ENCODE results near the gene GPR39. TPM values are rescaled to one million over a fixed set of nuclear protein-coding genes. Genes with fewer than 3 reads are reported as not detected.

Gene GPR39
- total RNA-seq, 4 donors from 2014 or later, result 2.8 to 9.7 (median 5.4) TPM

DNA sequence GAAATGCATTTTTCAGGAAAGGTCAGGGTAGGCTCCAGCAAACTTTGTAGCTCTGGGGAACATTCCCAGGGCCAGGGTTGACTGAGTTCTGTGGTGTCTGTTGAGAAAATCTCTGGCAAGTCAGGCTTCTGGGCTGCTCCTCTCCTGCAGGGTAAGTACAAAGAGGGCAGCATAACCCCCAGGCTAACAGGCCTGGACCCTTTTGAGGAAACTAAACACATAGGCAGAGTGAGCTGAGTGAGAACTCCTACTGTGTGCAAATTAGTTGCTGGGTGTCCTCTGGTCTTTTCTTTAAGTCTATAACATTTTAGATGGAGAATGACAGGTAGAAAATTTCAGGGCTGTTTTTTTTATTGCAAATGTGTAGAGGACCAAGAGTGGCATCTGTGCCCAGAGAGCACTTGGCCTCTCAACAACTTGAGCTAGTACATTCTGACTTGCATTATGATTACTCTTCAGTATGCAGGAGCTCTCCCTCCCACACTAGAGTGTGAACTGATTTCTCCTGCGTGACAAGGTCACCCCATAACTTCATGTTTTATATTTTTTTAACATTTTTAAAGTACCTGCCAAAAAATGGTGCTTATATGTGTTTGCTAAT lies 49.9 kb downstream of the GPR39 start:
- WGBS, 2 donors, result 51 to 66% methylated on average over 1 of the region's 1 CpG
- no peak for DNase-seq
- intact Hi-C loops (cut with DNase I), result no loop called here

DNA sequence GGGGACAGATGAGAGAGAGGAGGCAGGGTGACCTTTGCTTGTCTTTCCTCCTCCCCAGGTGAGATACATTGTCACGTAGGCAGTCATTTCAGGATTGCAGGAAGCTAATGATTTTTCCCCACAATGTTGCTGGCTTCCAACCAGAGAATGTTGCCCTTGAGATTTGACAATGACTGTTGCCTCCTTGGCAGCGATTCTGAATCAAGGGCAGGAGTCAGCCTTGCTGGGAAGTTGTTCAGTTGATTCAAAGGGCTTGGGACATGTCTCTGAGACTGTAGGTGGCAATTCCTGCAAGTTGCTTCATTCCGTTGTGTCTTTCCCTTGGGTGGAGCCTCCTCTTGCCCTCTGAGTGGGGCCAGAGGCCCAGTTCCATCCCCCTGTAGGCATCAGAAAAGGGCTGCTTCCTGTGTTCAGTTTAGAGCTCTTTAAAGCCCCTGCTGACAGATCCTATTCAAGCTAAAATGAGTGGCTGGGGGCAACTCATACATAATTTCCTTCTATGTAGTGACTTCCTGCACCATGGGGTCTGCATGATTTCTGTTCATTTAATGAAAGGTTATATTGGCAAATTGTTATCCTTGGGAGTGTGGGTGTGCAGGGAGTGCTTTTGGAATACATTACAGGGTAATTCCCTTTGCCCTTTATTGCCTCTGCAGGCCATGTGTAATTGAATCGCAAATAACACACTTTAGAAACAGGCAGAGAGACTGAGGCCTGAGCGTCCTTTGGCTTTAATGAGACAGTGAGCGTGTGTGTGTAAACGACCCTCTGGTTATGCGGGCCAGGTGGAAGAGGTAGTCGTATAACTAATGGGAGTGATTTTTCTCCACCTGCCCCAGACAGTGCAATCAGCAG lies 52.4 kb downstream of the GPR39 start:
- Histone ChIP-seq H3K4me1 (no peaks in the 10 kb centered on the region), H3K9me3 (no peaks in the 10 kb centered on the region), H3K4me3 (replicated peaks in 1 of 3) (no peak overlapping the region), H3K27me3 (no peaks in the 10 kb centered on the region), H3K36me3 (no peaks in the 10 kb centered on the region), H3K27ac (no peak overlapping the region)
- DNase-seq, result no peak
- intact Hi-C loops (cut with DNase I), result no loop called here
- TF ChIP-seq POLR2A (IDR thresholded peaks at IDR 0.05), result no peak
- TF ChIP-seq, protein P1, sequence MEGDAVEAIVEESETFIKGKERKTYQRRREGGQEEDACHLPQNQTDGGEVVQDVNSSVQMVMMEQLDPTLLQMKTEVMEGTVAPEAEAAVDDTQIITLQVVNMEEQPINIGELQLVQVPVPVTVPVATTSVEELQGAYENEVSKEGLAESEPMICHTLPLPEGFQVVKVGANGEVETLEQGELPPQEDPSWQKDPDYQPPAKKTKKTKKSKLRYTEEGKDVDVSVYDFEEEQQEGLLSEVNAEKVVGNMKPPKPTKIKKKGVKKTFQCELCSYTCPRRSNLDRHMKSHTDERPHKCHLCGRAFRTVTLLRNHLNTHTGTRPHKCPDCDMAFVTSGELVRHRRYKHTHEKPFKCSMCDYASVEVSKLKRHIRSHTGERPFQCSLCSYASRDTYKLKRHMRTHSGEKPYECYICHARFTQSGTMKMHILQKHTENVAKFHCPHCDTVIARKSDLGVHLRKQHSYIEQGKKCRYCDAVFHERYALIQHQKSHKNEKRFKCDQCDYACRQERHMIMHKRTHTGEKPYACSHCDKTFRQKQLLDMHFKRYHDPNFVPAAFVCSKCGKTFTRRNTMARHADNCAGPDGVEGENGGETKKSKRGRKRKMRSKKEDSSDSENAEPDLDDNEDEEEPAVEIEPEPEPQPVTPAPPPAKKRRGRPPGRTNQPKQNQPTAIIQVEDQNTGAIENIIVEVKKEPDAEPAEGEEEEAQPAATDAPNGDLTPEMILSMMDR (IDR thresholded peaks at IDR 0.05), result no peak
- WGBS, 2 donors, result 75 to 82% methylated on average over 8 to 9 of the region's 9 CpGs

More for the DNA sequence above, 49.9 kb downstream of the GPR39 start:
- H3K36me3 ChIP-seq, result no peaks in the 10 kb centered on the region
- H3K4me1 ChIP-seq, result no peaks in the 10 kb centered on the region
- no peak overlapping the region for H3K27ac ChIP-seq
- no peaks in the 10 kb centered on the region for H3K27me3 ChIP-seq
- no peak overlapping the region for H3K4me3 ChIP-seq (replicated peaks in 1 of 3)
- H3K9me3 ChIP-seq, result no peaks in the 10 kb centered on the region
- TF ChIP-seq, protein P1 (IDR thresholded peaks at IDR 0.05), result no peak
- TF ChIP-seq POLR2A (IDR thresholded peaks at IDR 0.05), result no peak

DNA sequence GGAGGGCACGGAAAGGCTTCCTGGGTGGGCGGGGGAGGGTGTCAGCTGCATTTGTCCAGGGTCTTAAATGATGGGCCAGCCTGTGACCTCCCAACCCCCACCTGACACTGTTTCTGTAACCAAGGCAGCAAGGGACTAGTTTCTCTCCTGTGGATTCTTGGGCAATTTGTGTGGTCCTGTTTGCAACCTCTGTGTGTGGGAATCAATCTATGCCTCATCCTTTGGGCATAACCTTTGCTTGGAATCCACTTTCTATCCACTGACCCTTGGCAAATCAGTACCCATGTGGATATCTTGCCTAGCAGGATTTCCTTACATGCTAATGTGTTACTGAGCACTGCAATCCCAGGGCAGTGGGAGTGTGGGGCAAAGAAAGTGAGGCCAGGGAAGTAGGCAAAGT lies 54.1 kb downstream of the GPR39 start:
- Histone ChIP-seq H3K9me3 (no peaks in the 10 kb centered on the region), H3K27me3 (no peaks in the 10 kb centered on the region), H3K4me3 (replicated peaks in 1 of 3) (no peak overlapping the region), H3K27ac (no peak overlapping the region), H3K4me1 (no peaks in the 10 kb centered on the region), H3K36me3 (no peaks in the 10 kb centered on the region)
- WGBS, 2 donors, result 61 to 86% methylated on average over 2 of the region's 2 CpGs
- TF ChIP-seq POLR2A (IDR thresholded peaks at IDR 0.05), result no peak
- TF ChIP-seq, protein P1 (IDR thresholded peaks at IDR 0.05), result no peak
- DNase-seq, result no peak
- intact Hi-C loops (cut with DNase I), result no loop called here

DNA sequence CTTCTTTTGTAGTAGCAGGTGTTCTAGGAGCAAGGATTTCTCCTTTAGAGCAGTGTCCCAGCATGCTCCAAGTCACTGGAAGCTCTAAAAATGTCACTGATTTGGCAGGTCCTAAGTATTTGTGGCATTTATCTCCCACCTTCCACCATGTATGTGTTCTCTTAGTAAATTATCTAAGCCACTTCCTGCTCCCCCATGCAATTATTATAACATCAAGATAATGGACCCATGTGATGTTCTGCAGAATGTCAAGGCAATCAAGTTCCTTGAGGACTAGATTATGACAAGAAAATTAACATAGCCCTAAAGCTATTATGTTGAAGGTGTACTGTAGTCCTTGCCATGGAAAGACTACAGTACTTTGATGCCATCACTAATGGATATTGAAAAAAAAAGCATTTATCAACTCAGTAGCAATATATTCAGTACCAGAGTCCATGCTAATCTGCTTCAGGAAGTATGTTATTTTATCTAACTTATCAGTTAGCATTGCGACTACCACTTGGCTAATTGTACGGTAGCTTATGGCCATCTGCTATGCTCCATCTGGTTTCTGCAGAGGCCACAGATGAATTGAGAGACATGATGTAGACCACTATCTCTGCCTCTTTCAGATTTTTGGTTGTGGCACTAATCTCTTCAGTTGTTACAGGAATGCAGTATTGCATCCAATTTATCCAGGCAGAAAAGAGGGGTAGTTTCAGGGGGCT lies 56.7 kb downstream of the GPR39 start:
- no peaks in the 10 kb centered on the region for H3K27me3 ChIP-seq
- 88 to 98% methylated on average over 2 of the region's 2 CpGs for WGBS, 2 donors
- no peak for TF ChIP-seq POLR2A (IDR thresholded peaks at IDR 0.05)
- TF ChIP-seq, protein P1 (IDR thresholded peaks at IDR 0.05), result no peak
- H3K27ac ChIP-seq, result no peak overlapping the region
- intact Hi-C loops (cut with DNase I), result no loop called here
- no peaks in the 10 kb centered on the region for H3K9me3 ChIP-seq
- no peak for DNase-seq
- no peaks in the 10 kb centered on the region for H3K4me1 ChIP-seq
- no peak overlapping the region for H3K4me3 ChIP-seq (replicated peaks in 1 of 3)
- no peaks in the 10 kb centered on the region for H3K36me3 ChIP-seq

All from thyroid gland (tissue), 4 donors.